SU-DHL-6 (cell line): ENCODE results near the gene FRMPD4.

ENCODE experiments used
- CTCF ChIP-seq: fragments of 200-600 bp; sonication (generic); IDR thresholded peaks from one replicate; pipeline ENCODE4 v1.5.1; 2017; ENCODE audit warnings: antibody characterized with exemption, mild to moderate bottlenecking, low read length, moderate library complexity; ENCODE audit not compliant: insufficient read depth, poor library complexity, severe bottlenecking
- EZH2phosphoT487 ChIP-seq: fragments of 200-600 bp; sonication (generic), shearing (Covaris generic); conservative IDR thresholded peaks from 2 replicates; pipeline ENCODE4 v1.6.1; 2018; ENCODE audit warnings: mild to moderate bottlenecking, antibody characterized with exemption, low read length, moderate library complexity, mixed read lengths

GRCh38 chrX:12672367-12673106 lies 534.3 kb downstream of the FRMPD4 start:
- no peak for TF ChIP-seq CTCF
- TF ChIP-seq EZH2phosphoT487, result no peak
